GM18511 (cell line): ENCODE measurements around the gene SPANXN2.
"Not testable (repeated sequence)": the region's sequence is repeated elsewhere in the genome, so short reads cannot be mapped to it uniquely, and the experiment has no call there.

Experiments used
- ATAC-seq: cut with Tn5 transposase; IDR thresholded peaks from one replicate; pipeline ENCODE4 v1.9.1; 2021; ENCODE audit warnings: mild to moderate bottlenecking, moderate library complexity; ENCODE audit not compliant: unreplicated experiment

SPANXN2 gene, protein sequence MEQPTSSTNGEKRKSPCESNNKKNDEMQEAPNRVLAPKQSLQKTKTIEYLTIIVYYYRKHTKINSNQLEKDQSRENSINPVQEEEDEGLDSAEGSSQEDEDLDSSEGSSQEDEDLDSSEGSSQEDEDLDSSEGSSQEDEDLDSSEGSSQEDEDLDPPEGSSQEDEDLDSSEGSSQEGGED

DNA sequence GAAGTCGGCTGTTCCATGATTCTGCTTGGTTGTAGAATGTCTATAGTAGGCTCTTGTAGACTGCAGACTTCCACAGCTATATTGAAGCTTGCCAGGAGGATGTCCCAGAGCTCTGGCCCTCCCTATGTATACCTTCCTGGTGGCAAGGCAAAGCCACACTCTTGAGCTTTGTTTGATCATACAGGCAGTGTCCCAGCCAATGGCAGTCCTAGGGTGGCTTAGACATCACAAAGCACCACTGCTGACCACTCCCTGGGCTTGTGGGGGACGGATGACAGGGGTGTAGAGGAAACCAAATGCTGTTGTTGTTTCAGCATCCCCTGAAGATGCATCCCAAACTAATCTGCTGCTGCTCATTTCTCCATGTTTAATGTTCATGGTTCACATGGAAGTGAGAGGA lies at the start of gene SPANXN2:
Gene SPANXN2 (minus strand): TSS at position 101 of the 400 bp plus-strand sequence. CDS start 84 bp downstream, at position 17.
- ATAC-seq = not testable (repeated sequence)

DNA sequence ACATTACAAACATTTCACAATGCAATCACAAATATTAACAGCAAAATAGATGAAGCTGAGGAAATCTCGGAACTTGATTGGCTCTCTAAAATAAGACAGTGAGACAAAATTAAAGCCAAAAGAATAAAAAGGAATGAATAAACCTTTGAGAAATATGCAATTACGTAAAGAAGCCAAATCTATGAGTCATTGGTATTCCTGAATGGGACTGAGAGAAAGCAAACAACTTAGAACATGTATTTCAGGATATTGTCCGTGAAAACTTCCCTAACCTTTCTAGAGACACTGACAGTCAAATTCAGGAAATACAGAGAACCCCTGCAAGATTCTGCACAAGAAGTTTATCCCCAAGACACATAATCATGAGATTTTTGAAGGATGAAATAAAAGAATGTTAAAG lies 48.4 kb upstream of the SPANXN2 start:
- no peak for ATAC-seq

DNA sequence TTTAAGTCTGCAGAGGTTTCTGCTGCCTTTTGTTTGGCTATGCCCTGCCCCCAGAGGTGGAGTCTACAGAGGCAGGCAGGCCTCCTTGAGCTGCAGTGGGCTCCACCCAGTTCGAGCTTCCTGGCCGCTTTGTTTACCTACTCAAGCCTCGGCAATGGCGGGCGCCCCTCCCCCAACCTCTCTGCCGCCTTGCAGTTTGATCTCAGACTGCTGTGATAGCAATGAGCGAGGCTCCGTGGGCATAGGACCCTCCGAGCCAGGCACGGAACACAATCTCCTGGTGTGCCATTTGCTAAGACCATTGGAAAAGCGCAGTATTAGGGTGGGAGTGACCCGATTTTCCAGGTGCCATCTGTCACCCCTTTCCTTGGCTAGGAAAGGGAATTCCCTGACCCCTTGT lies 47.2 kb upstream of the SPANXN2 start:
- not testable (repeated sequence) for ATAC-seq

DNA sequence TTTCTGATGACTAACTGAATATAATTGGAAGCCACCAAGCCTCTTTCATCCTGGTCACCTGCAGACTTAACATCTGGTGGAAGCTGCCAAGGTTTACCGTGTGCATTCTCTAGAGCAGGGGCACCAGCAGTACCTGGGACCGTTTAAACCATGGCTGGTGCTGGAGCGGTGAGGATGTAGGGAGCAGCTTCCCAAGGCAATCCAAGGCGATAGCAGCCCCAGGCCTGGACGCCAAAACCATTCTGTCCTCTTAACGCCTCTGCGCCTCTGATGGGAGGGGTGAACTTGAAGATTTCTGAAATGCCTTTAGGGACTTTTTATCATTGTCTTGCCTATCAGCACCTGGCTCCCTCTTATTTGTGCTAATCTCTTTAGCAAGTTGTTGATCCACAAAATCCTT lies 37.3 kb upstream of the SPANXN2 start:
- ATAC-seq = no peak

DNA sequence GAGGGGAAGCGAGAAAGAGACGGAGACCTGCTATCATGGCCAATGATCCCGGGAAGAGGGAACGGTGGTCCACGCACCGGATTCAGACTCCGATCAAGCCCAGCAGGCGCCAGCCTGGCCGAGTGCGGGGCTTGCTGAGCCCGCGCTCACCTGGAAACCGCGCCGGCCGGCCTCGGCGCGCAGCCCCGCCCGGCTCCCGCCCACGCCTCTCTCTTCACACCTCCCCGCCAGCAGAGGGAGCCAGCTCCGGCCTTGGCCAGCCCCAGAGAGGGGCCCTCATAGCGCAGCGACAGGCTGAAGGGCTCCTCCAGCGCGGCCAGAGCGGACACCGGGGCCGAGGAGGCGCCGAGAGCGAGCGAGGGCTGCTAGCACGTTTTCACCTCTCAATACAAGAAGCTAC lies 36.8 kb upstream of the SPANXN2 start:
- no peak for ATAC-seq

DNA sequence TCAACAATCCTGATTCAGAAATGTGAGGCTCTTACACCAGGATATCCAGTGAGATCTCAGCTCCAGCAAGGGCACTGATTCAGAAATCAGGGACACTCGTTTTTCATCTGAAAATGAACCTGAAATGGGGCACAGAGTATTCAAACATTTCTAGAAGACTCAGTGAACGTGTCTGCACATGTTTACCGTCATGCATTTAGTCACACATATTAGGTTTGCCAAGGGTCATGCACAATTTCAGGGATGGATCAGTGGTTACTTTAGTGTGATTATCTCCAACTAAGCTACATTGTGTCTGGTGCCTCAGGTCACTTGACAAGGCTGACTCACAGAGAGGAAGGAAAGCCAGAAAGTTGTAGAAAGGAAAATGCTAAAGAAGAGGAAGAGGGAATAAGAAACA lies 33.6 kb upstream of the SPANXN2 start:
- ATAC-seq = no peak

DNA sequence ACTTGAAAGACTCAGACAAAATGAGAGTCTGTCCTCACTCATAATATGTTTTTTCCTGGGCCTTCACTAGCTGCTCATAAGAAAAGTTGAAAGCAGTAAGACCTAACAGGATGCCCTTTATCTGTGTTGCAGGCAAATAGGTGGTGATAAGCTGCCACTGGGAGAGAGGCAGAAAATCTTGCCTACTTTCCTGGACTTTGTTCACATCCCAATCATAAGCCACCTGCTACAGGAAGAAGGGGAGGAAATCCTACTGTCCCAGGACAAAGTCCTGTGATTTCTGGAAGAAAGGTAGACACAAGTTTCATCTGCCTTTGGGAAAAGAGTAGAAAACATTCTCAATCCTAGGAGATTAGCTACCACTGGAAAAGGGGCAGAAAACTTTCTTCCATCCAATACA lies 13.3 kb upstream of the SPANXN2 start:
- no peak for ATAC-seq

DNA sequence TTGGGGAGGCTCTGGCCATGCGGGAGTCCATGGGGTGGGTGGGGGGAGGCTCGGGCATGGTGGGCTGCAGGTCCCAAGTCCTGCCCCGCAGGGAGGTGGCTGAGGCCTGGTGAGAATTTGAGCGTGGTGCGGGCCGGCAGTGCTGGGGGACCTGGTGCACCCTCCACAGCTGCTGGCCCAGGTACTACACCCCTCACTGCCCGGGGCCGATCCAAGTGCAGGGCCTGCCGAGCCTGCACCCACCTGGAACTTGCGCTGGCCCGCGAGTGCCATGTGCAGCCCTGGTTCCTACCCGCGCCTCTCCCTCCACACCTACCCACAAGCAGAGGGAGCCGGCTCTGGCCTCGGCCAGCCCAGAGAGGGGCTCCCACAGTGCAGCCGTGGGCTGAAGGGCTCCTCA lies 5.7 kb upstream of the SPANXN2 start:
- ATAC-seq = no peak

DNA sequence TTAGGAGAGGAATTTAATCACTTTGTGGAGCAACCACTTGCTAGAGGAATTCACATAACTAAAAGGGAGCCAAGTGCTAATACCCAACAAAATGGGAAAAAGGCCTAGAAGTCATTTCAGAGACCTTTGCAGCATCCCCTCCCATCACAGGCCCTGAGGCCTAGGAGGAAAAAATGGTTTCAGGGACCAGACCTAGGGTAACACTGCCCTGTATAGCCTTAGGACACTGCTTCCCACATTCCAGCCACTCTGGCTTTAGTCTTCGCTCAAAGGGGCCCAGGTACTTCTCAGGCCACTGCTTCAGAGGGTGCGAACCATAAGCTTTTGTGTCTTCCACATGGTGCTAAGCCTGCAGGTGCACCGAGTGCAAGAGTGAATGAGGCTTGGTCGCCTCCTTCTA lies 19.1 kb downstream of the SPANXN2 start:
- no peak for ATAC-seq

DNA sequence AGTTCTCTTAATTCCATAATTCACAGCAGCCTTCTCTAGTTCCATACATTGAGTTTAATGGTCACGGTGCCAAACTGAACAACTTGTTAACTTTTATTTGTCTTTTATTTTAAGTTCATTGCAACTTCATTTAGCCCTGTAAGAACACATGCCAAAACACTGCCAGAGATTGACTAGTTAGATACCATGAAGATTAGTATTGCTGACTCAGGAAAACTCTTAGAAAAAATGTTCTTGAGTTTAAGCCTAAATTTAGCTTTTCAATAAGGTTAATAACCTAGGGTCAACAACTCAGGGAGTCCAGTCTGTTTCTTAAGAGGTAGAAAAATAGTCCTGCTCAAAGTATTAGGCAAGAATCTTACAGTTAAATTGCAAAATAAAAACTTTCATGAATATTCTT lies 25.7 kb downstream of the SPANXN2 start:
- no peak for ATAC-seq

DNA sequence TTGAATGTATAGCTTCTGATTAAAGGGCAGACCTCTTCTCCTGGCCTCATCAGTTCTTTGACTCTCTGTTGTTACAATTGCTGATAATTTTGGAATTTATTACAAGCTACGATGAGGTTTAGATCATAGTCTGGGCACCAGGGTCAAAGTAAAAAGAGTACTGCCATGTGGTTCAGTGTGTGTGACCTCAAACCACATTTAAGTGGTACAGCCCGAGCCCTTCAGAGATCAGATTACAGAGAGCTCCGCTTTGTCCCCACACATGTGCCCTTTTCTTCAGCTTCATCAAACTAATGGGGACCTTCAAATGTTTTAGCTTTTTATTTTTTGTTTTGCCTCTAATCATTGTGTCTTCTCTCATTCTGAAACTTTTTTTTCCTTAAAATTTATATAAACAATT lies 37.1 kb downstream of the SPANXN2 start:
- no peak for ATAC-seq

DNA sequence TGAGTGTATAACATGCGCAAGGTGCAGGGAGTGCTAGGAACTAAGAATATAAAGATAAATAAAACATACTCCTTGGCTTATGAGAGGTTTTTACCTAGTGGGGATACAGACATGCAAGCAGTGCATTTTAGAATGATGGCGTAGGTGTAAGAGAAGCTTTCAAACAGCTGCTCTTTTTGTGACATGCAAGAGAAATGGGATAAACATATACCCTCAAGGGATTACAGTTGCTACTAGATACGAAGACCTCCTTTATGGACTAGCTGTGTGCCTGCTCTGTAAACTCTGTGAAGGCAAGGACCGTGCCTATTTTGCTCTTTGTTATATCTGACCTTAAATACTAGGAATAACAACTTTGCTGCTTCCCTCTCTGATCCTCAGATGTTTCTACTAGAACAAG lies 45.6 kb downstream of the SPANXN2 start:
- ATAC-seq = no peak

DNA sequence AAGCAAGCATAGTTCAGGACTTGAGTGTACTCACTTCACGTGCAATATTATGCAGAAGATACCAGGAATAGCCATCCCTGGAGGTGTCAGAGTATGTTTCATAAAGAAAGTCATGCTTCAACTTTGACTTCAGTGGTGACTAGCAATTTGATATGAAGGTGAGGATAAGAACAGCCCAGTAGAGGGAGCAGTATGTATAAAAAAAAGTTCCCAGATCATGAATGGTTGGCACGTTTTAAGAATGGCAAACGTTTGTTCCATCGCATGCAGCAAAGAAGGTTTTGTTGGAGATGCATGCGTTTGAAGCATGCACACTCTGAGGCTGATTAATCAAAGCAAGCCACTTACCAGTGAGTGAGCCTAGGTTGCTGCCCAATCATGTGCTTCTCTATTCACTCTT lies 51.2 kb downstream of the SPANXN2 start:
- ATAC-seq = no peak

DNA sequence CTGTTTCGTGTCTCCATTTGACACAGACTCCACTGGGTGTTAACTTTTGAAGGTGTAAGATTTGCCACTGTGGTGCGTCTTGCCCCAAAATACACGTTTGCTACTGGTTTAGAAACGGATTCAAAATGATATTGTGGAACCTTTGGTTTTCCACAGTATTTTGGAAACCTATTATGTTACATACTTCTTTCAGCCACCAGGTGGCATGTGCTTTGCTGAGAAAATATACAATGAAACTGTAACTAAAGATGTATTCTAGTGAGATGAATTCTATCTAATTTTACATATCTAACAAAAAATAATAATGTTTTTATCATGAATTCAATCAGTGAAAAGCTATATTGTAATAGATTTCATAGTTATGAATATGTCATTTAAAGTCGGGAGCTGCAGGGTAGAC lies 56.2 kb downstream of the SPANXN2 start:
- peak; percentile 72 for ATAC-seq

DNA sequence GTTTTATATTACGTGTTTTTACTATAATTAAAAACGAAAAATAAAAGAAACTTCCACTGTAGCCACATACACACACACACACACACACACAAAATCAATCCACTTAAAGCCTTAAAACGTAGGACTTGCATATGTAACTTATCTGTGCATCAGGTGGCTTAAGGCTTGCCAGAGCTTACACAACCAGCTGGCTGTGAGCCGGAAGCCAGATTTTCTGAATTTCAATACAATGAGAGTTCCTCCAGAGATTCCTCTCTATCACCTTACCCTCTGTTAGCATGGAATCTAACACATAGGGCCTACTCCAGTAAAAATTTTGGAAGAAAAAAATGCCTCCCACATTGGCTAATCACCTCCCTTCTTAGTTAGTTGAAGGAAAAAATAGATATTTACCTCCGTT lies 56.8 kb downstream of the SPANXN2 start:
- no peak for ATAC-seq
